Measurements from ENCODE around the gene TNS1. TPM values are rescaled to one million over a fixed set of nuclear protein-coding genes. Genes with fewer than 3 reads are reported as not detected.

Gene TNS1
- total RNA-seq, 1 experiment from 2014 or later, result 1.5 TPM

- no TSS peak for BruUV-seq (replicated peaks)
- TF ChIP-seq CTCF (conservative IDR thresholded peaks at IDR 0.05; ENCODE audit: low read depth, low read length) (no peak), EZH2phosphoT487 (IDR thresholded peaks at IDR 0.05; ENCODE audit: borderline replicate concordance, low read length) (no peak), EZH2 (IDR thresholded peaks at IDR 0.05; ENCODE audit: low read length, unreplicated experiment) (no peak)
- no peak overlapping the region for H3K4me2 ChIP-seq (ENCODE audit: low read length)
- H2AFZ ChIP-seq (ENCODE audit: low read length), result no peak overlapping the region
- CTCF ChIA-PET, result interaction anchor here (1.0 kb wide), 1 partner anchor 8 kb away, joined by 3 read pairs; no protein-coding TSS in a partner anchor
- no peak overlapping the region for H3K27ac ChIP-seq (ENCODE audit: low read length)
- POLR2A ChIA-PET (ENCODE audit: unreplicated experiment), result interaction anchor here (0.6 kb wide), 1 partner anchor 25 kb away, joined by 3 read pairs; no protein-coding TSS in a partner anchor
- H3K9ac ChIP-seq (ENCODE audit: low read length), result no peak overlapping the region
- peaks cover 21% of the 10 kb centered on the region for H3K27me3 ChIP-seq (ENCODE audit: low read length)
- H3K9me2 ChIP-seq (replicated peaks; ENCODE audit: low read length), result no peaks in the 10 kb centered on the region
- H4K20me1 ChIP-seq (ENCODE audit: low read length), result no peaks in the 10 kb centered on the region
- no peaks in the 10 kb centered on the region for H3K9me3 ChIP-seq (ENCODE audit: low read length)
- no peaks in the 10 kb centered on the region for H3F3A ChIP-seq (ENCODE audit: low read length, unreplicated experiment)
- H3K79me2 ChIP-seq (ENCODE audit: low read length), result no peaks in the 10 kb centered on the region
- intact Hi-C loops (cut with micrococcal nuclease), result no loop called here
- no peak overlapping the region for H3K4me3 ChIP-seq (ENCODE audit: low read length)
- H3K4me1 ChIP-seq (ENCODE audit: insufficient read depth, low read length), result no peaks in the 10 kb centered on the region
- ATAC-seq (no peak), DNase-seq (no peak)
- H3K36me3 ChIP-seq (ENCODE audit: low read depth, low read length), result no peaks in the 10 kb centered on the region
These were observed 40.3 kb upstream of the TNS1 start for GRCh38 chr2:218043100-218043499.

- no peak overlapping the region for H2AFZ ChIP-seq (ENCODE audit: low read length)
- no peak for TF ChIP-seq EZH2phosphoT487 (IDR thresholded peaks at IDR 0.05; ENCODE audit: borderline replicate concordance, low read length)
- no peak for TF ChIP-seq CTCF (conservative IDR thresholded peaks at IDR 0.05; ENCODE audit: low read depth, low read length)
- no peak for TF ChIP-seq EZH2 (IDR thresholded peaks at IDR 0.05; ENCODE audit: low read length, unreplicated experiment)
- no peak overlapping the region for H3K27ac ChIP-seq (ENCODE audit: low read length)
- ChIA-PET POLR2A (ENCODE audit: unreplicated experiment) (no interaction called here), CTCF (no interaction called here)
- H3K27me3 ChIP-seq (ENCODE audit: low read length), result peaks cover 19% of the 10 kb centered on the region; the same call in 1 of the 2 replicates
- H3K36me3 ChIP-seq (ENCODE audit: low read depth, low read length), result no peaks in the 10 kb centered on the region
- no TSS peak for BruUV-seq (replicated peaks)
- no peak for DNase-seq
- intact Hi-C loops (cut with micrococcal nuclease), result no loop called here
- no peak overlapping the region for H3K9ac ChIP-seq (ENCODE audit: low read length)
- ATAC-seq, result no peak
- no peak overlapping the region for H3K4me2 ChIP-seq (ENCODE audit: low read length)
- no peaks in the 10 kb centered on the region for H3K4me1 ChIP-seq (ENCODE audit: insufficient read depth, low read length)
- H3K79me2 ChIP-seq (ENCODE audit: low read length), result no peaks in the 10 kb centered on the region
- no peaks in the 10 kb centered on the region for H3F3A ChIP-seq (ENCODE audit: low read length, unreplicated experiment)
- H3K9me3 ChIP-seq (ENCODE audit: low read length), result no peaks in the 10 kb centered on the region
- H4K20me1 ChIP-seq (ENCODE audit: low read length), result no peaks in the 10 kb centered on the region
- H3K9me2 ChIP-seq (replicated peaks; ENCODE audit: low read length), result no peaks in the 10 kb centered on the region
- H3K4me3 ChIP-seq (ENCODE audit: low read length), result no peak overlapping the region
These were observed 38.7 kb upstream of the TNS1 start for GRCh38 chr2:218041302-218042168.

- Histone ChIP-seq H3K27me3 (ENCODE audit: low read length) (peaks cover 16% of the 10 kb centered on the region; the same call in 1 of the 2 replicates), H3K9me2 (replicated peaks; ENCODE audit: low read length) (no peaks in the 10 kb centered on the region), H3K9ac (ENCODE audit: low read length) (no peak overlapping the region), H4K20me1 (ENCODE audit: low read length) (no peaks in the 10 kb centered on the region), H3F3A (ENCODE audit: low read length, unreplicated experiment) (no peaks in the 10 kb centered on the region), H3K36me3 (ENCODE audit: low read depth, low read length) (no peaks in the 10 kb centered on the region), H3K9me3 (ENCODE audit: low read length) (no peaks in the 10 kb centered on the region), H3K27ac (ENCODE audit: low read length) (no peak overlapping the region), H3K79me2 (ENCODE audit: low read length) (no peaks in the 10 kb centered on the region), H2AFZ (ENCODE audit: low read length) (no peak overlapping the region), H3K4me3 (ENCODE audit: low read length) (no peak overlapping the region), H3K4me2 (ENCODE audit: low read length) (no peak overlapping the region), H3K4me1 (ENCODE audit: insufficient read depth, low read length) (no peaks in the 10 kb centered on the region)
- POLR2A ChIA-PET (ENCODE audit: unreplicated experiment), result no interaction called here
- TF ChIP-seq CTCF (conservative IDR thresholded peaks at IDR 0.05; ENCODE audit: low read depth, low read length), result no peak
- no peak for TF ChIP-seq EZH2 (IDR thresholded peaks at IDR 0.05; ENCODE audit: low read length, unreplicated experiment)
- TF ChIP-seq EZH2phosphoT487 (IDR thresholded peaks at IDR 0.05; ENCODE audit: borderline replicate concordance, low read length), result no peak
- intact Hi-C loops (cut with micrococcal nuclease), result no loop called here
- CTCF ChIA-PET, result no interaction called here
- DNase-seq, result no peak
- ATAC-seq, result no peak
- BruUV-seq (replicated peaks), result no TSS peak
These were observed 38.1 kb upstream of the TNS1 start for GRCh38 chr2:218040883-218041282.
